Peyer's patch (tissue), 4 donors: Measurements from ENCODE around the gene PNPLA5. TPM values are rescaled to one million over a fixed set of nuclear protein-coding genes. Genes with fewer than 3 reads are reported as not detected.

Source experiments
- DNase-seq, 3 donors: peaks; one replicate each; pipeline ENCODE4 v3.0.0-alpha.2; 2017 to 2019
- H3K27ac ChIP-seq, 4 donors: fragments of 200-600 bp; sonication (generic); one replicate each; pipeline ENCODE4 v1.5.1; 2016 to 2019
- H3K27me3 ChIP-seq, 2 donors: fragments of 200-600 bp; sonication (generic); one replicate each; pipeline ENCODE4 v1.5.1; 2019
- H3K36me3 ChIP-seq, 3 donors: fragments of 200-600 bp; sonication (generic); one replicate each; pipeline ENCODE4 v1.5.1; 2016 to 2019
- H3K4me1 ChIP-seq, 4 donors: fragments of 200-600 bp; sonication (generic); one replicate each; pipeline ENCODE4 v1.5.1; 2016 to 2019
- H3K4me3 ChIP-seq, 4 donors: fragments of 200-600 bp; sonication (generic); 1 replicate in 3 of 4; 2 replicates in 1 of 4; pipeline ENCODE4 v1.5.1; 2016 to 2019; ENCODE audit warnings: mild to moderate bottlenecking in 1 of 4
- H3K9me3 ChIP-seq, 4 donors: fragments of 200-600 bp; sonication (generic); one replicate each; pipeline ENCODE4 v1.5.1; 2016 to 2019; ENCODE audit warnings: mild to moderate bottlenecking in 1 of 4
- CTCF ChIP-seq, 6 experiments: fragments of 450-650 bp in 4 of 6; fragments of 200-600 bp in 2 of 6; sonication (generic) in 1 of 6; IDR thresholded peaks; one replicate each; pipeline ENCODE4 v1.5.1; 2017 to 2019; ENCODE audit warnings: antibody characterized with exemption in 6 of 6, mild to moderate bottlenecking in 3 of 6, moderate library complexity in 1 of 6
- POLR2A ChIP-seq, 2 donors: fragments of 450-650 bp; IDR thresholded peaks; one replicate each; pipeline ENCODE4 v1.5.1; 2017; ENCODE audit warnings: antibody characterized with exemption in 2 of 2, mild to moderate bottlenecking in 2 of 2, moderate library complexity in 2 of 2
- total RNA-seq, 4 donors: library from RNA; depleted of rRNA; stranded (reverse); fragments of >200 nt; gene quantifications; one replicate each; pipeline ENCODE4 v1.1.0, GENCODE V29; 2016

Gene PNPLA5
- total RNA-seq, 4 donors from 2014 or later = not detected

GRCh38 chr22:43883719-43884415 lies 7.9 kb downstream of the PNPLA5 start:
- no peaks in the 10 kb centered on the region for H3K27me3 ChIP-seq
- DNase-seq = no peak
- no peak overlapping the region for H3K4me3 ChIP-seq

GRCh38 chr22:43883012-43883661 lies 8.7 kb downstream of the PNPLA5 start:
- no peaks in the 10 kb centered on the region for H3K27me3 ChIP-seq
- no peak overlapping the region for H3K27ac ChIP-seq
- no peaks in the 10 kb centered on the region for H3K4me1 ChIP-seq
- TF ChIP-seq CTCF (IDR thresholded peaks at IDR 0.05) = peak in 5 of 6 experiments; percentile 3 to 49 (median 38)
- TF ChIP-seq POLR2A (IDR thresholded peaks at IDR 0.05) = no peak
- DNase-seq = peak in 2 of 3 donors; percentile 46 to 55
- no peaks in the 10 kb centered on the region for H3K9me3 ChIP-seq
- no peak overlapping the region for H3K4me3 ChIP-seq
- H3K36me3 ChIP-seq = no peaks in the 10 kb centered on the region

More at GRCh38 chr22:43883719-43884415, 7.9 kb downstream of the PNPLA5 start:
- Histone ChIP-seq H3K36me3 (no peaks in the 10 kb centered on the region), H3K4me1 (no peaks in the 10 kb centered on the region), H3K9me3 (no peaks in the 10 kb centered on the region), H3K27ac (no peak overlapping the region)
- no peak for TF ChIP-seq CTCF (IDR thresholded peaks at IDR 0.05)
- no peak for TF ChIP-seq POLR2A (IDR thresholded peaks at IDR 0.05)

DNA sequence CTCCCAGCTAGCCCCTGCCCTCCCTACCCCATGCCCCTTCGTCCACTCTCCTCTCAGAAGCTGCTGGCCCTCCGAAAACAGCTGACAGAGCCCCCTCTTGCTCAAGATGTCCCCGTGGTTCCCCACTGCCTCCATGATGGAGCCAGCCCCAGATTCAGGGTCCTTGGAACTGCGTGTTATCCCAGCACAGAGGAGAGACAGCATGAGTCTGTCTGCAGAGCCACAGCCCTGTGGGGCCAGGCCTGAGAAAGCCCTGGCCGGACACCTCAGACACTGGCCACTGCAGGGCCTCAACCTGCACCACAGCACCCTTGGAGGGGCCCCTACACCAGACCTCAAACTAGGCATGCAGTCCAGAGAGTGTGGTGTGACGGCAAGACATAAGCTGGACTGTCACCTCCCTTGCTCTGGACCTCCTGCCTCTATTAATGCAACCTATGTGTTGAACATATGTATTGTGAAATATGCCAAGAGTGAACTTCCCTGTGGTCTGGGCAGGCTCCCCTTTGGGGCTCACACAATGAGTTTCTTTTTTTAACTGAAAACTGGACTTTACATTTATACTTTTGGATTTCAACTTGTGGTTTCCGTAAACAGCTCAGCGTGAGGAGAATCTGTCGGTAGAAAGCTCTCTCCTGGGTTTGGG lies 9.6 kb downstream of the PNPLA5 start:
- H3K9me3 ChIP-seq = no peaks in the 10 kb centered on the region
- H3K27ac ChIP-seq = no peak overlapping the region
- no peak for TF ChIP-seq CTCF (IDR thresholded peaks at IDR 0.05)
- no peak for TF ChIP-seq POLR2A (IDR thresholded peaks at IDR 0.05)
- H3K4me3 ChIP-seq = no peak overlapping the region
- no peaks in the 10 kb centered on the region for H3K36me3 ChIP-seq
- H3K4me1 ChIP-seq = no peaks in the 10 kb centered on the region
- H3K27me3 ChIP-seq = no peaks in the 10 kb centered on the region
- no peak for DNase-seq

GRCh38 chr22:43881091-43882061 lies 10.4 kb downstream of the PNPLA5 start:
- Histone ChIP-seq H3K27me3 (no peaks in the 10 kb centered on the region), H3K4me3 (no peak overlapping the region), H3K4me1 (no peaks in the 10 kb centered on the region), H3K36me3 (no peaks in the 10 kb centered on the region), H3K9me3 (no peaks in the 10 kb centered on the region), H3K27ac (no peak overlapping the region)
- no peak for DNase-seq
- no peak for TF ChIP-seq CTCF (IDR thresholded peaks at IDR 0.05)

DNA sequence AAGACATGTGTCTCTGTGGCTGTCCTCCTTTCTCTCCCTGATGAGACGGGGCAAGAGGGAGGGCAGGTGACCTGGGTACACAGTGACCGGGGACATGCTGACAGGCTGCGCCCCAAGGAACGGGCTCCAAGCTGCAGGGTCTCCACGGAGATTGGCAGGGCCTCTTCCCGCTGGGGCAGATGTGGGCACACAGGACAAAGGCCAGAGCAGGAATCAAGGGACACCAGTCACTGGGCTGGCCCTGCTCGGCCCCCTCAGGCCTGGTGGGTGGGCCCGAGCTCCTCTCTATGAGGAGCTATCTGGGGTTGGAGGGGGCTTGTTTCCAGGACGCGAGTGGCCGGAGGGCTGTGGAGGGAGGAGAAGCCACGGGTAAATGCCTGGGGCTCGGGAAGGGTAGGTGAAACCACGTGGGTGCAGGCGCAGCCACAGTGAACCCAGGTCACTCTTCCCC lies 11.2 kb downstream of the PNPLA5 start:
- H3K27ac ChIP-seq = no peak overlapping the region
- no peaks in the 10 kb centered on the region for H3K4me1 ChIP-seq
- no peak for TF ChIP-seq POLR2A (IDR thresholded peaks at IDR 0.05)
- no peak for TF ChIP-seq CTCF (IDR thresholded peaks at IDR 0.05)
- no peaks in the 10 kb centered on the region for H3K9me3 ChIP-seq
- no peak for DNase-seq
- no peak overlapping the region for H3K4me3 ChIP-seq
- H3K36me3 ChIP-seq = no peaks in the 10 kb centered on the region
- H3K27me3 ChIP-seq = no peaks in the 10 kb centered on the region
